HG03103 (cell line): ENCODE data around the gene CPLX3.

Experiments used
- ATAC-seq: cut with Tn5 transposase; IDR thresholded peaks from one replicate; pipeline ENCODE4 v1.9.1; 2021; ENCODE audit warnings: low read depth; ENCODE audit not compliant: unreplicated experiment

CPLX3 gene

DNA sequence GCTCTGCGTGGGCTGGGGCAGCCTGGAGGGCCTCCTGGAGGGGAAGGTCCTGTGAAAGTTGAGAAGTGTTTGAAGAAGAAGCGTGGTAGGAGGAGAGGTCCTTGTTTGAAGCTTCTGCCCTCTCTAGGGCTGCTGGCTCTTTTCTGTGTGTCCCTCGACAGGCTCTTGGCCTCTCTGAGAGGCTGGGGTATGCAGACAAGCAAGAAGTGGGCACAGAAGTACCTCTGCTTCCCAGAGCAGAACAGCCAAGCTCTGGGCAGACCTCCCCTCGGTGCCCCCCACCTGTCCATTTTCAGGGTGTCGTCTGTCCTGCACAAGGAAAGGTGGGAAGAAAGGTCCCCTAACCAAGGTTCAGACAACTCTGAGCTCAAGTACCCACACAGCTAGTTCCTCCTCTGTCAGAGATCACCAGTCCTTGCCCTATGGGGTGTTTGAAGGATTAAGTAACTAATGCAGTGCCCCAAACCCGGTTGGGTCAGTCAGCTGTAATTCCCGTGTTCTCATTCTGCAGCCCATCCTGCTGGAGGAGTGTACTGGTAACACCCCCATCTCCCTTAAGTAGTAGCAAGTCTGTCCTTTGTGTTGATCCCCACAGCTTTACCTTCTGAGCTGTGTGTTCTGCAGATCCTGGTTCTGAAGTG lies 38.3 kb upstream of the CPLX3 start:
- no peak for ATAC-seq

DNA sequence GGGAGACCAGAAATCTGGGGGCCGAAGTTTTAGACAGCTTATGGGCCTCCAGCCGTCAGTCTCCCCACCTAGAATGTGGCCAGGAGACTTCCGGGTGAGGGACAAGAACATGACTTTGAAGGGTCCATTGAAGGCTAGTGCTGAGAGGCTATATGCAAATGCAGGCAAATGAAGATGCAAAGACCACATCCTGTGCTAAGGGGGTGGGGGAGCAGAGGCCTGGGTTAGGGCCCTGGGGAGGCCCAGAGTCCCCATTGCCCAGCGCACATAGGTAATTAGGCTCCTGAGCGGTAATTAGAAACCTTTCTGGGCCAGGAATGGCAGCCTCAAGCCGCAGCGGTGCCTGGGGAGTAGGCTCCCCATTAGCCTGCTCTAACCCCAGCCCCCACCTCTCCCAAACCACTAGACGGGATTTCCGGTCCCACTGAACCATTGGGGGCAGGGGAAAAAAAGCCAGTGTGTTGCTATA lies 37.7 kb upstream of the CPLX3 start:
- no peak for ATAC-seq

DNA sequence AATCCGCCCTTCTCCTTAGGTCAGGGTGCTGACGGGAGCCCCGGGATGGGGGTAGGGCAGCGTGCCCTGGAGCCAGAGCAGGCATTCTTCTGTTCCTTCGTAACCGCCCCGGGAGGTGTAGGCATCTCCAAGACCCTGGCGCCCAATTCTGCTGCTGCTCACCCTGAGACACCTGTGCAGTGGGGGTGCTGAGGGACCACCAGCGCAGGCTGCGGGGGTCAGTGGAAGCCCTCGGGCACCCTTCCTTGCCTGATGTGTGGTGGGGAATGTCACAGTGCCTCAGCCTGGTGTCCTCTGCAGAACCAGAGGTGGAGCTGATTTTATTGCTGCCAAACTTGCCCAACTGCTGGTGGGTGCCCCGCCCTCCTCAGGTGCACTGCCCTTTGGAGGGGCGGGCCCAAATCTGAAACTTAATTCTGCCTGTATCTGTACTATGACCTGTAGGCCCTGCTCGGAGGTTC lies 37.2 kb upstream of the CPLX3 start:
- ATAC-seq: no peak

DNA sequence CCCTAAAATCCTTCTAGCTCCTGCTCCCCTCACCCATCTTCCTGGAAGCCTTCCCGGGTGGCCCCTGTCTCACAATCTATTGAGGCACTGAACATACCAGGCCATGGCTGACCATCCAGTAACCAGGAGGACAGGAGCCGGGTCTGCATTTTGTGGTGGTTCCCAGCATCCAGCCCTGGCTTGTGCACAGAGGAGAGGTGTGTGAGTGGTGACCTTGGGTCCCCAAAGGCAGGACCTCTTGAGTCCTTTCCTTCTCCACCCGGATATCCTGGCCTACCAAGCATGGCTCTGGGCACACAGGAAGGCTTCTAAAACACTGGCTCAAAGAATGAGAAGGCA lies 36.7 kb upstream of the CPLX3 start:
- ATAC-seq: no peak

DNA sequence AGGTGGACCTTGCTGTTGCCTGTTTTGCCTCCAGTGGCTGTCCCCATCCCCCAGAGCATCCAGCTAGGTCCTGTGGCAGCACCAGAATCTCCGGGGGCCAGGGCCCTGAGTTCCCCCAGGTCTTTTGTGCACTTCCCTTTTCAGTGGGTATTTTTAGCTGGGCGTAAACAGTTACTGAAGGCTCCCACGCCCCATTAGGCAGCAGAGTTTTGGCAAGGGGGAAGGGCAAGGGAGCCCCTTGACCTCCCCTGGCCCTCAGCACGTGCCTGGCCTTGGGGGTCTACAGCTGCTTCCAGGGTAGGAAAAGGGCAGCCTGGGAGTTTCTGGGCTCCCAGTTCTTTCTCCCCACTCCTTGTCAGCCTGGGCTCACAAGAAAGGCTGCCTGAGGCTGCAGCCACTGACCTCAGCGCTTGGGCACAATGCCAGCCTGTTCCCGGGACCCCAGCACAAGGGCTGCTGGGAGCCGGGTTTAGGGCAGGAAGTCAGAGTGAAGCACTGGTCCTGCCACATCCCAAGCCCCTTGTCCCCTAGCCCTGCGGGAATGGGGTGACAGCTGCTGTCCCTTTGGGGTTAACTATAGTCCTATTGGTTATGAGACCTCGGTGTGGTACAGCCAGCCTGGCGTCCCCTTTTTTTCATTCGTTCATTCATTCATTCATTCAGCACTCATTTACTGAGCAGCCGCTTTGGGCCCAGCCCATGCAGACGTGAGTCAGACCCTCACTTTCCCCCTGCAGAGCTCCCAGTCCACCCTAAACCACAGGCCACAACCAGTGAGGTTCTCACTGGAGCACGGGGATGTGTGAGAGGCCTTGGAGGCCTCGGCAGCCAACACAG lies 36.1 kb upstream of the CPLX3 start:
- no peak for ATAC-seq

DNA sequence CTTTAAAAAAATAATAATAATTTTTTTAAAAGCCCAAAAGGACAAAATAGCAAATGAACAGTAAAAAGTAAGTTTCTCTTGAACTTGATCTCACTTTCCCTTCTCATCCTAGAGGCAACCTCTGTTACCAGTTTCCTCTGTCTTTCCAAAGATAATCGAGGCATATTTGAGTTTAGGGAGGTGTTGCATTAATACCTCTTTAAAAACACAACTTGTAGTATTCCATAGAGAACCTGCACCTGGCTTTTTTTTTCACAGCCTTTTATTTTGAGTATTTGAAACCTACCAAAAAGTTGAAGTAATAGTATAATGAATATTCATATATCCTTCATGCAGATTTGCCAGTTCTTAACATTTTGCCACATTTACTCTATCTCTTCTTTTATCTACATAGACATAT lies 35.4 kb upstream of the CPLX3 start:
- no peak for ATAC-seq

DNA sequence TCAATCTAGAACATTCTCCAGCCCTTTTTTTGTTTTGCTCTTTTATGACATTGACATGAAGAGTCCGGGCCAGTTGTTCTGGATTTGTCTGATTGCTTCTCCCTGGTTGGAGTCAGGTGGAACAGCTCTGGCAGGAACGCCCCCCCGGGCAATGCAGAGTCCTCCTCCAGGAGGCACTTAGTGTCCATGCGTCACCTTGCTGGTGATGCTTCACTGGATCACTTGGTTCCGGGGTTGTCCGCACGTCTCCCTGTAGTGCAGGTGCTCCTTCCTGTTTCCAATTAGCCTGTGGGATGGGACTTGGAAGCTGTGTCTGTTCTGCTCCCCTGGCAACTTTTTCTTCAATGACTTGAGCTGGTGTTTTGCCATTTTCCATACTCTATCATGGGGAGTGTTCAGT lies 34.8 kb upstream of the CPLX3 start:
- ATAC-seq: no peak

DNA sequence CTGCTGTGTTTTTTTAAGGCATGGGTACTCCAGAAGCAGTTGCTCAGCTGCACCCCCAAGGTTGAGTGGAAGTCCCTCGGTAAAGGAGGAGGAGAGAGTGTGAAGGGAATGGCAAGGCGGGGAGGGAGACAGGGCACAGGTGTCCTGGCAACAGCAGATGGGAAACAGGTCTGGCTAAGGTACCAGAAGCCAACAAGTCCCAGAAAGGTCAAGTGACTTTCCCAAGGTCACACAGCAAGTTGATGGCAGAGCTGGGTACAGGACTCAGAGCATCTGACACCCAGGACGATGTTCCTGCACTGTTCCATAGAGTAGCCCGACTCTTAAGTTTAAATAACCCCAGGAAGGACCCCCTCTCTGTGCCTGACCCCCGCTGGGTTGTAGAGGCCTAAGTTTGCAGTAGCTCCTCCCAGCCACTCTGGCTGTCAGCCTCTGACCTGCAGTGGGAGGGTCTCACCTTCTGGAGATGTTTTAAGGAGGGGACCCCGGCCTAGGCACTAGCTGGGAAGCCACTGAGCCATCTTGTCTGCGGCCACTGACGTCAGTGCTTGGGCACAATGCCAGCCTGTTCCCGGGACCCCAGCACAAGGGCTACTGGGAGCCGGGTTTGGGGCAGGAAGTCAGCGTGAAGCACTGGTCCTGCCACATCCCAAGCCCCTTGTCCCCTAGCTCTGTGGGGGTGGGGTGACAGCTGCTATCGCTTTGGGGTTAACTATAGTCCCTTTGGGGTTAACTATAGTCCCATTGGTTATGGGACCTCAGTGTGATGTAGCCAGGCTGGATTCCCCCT lies 34.0 kb upstream of the CPLX3 start:
- no peak for ATAC-seq

DNA sequence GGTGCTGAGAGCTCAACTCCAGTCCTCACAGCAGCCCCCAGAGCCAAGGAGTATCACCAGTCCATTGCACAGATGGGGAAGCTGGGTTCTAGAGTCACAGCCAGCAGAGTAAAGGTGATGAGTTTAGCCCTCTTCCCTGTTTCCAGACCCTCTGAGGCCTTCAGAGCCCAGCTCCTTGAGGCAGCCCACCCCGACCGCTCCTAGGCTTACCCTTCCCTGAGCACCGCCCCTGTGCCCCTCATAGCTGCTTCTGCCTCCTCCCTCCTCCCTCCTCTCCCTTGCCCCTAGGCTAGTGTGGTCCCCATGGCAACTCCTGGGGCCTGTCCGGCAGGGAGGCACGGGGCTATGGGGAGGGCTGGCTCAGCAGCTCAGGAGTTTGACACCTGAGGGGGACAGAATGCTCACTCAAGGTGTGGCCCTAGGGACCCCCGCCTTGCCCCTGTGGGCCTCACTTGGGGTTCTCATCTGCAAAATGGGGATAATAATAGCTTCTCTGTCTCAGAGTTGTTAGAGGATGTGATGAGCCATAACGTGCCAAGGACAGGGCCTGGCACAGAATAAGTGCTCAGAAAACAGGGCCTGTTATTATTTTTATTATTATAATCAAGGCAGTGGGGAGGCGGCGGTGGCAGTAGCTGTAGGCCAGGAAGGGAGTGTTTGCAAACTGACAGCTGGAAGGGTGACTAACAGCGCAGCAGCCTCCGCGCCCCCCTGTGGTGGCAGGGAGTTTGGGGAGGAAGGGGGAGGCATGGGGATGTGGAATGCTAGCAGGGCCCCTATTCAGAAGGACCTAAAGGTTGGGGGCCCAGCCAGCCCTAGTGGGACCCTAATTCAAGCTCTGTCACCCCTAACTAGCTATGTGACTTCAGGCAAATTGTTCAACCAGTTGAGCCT lies 33.0 kb upstream of the CPLX3 start:
- no peak for ATAC-seq

DNA sequence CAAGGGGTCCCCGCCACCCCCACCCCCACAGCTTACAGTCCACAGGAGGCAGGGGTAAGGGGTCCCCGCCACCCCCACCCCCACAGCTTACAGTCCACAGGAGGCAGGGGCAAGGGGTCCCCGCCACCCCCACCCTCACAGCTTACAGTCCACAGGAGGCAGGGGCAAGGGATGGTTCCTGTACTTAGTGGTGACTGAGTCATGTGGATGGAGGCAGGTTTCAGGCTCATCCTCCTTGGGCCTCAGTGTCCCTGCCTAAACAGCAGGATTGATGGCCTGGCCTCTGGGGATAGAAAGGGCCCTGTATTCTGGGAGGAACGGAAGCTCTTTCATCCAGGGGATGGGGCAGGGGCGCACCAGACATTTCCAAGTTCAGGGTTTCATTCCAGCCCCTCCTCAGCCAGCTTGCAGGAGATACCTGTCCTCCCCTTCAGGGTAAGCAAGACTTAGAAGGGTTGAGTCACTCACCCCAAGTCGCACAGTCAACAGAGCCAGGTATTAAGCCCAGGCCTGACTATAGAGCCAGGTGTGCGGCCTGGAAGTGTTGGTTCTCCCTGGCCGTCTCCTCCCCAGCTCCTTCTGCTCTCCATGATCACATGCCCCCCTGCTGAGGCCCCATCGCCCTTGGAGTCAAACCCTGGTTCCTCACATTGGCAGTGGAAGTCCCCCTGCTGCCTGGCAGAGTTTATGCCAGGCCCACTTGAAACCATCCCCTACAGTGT lies 32.0 kb upstream of the CPLX3 start:
- no peak for ATAC-seq

DNA sequence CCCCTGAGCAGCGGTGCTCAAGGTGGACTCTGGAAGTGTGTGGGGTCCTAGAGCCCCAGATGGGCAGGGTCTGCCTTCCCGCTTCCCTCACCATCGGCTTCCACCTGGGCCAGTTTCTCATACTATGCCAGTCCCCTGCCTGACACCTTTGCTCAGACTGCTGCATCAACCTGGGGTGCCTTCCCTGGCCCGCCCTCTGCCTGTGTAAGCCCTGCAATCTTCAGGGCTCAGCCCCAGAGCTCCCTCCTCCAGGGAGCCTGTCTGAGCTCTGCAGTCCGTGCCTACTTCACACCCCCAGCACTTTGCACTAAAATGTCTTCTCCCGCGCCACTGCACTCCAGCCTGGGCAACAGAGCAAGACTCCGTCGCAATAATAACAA lies 31.5 kb upstream of the CPLX3 start:
- ATAC-seq: no peak

DNA sequence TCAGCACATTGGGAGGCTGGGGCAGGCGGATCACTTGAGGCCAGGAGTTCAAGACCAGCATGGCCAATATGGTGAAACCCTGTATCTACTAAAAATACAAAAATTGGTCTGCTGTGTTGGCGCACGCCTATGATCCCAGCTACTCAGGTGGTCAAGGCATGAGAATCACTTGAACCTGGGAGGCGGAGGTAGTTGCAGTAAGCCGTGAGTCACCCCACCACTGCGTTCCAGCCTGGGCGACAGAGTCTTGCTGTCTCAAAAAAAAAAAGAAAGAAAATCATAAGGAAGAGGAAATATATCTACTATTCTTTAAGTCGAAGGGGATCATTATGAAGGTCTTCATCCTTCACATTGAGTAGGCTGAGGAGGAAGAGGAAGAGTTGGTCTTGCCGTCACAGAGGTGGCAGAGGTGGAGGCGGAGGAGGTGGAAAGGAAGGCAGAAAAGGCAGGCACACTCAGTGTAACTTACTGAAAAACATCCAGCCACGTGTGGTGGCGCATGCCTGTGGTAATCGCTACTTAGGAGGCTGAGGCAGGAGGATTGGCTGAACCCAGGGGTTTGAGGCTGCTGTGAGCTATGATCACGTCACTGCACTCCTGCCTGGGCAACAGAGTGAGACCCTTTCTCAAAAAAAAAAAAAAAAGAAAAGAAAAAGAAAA lies 30.3 kb upstream of the CPLX3 start:
- no peak for ATAC-seq

DNA sequence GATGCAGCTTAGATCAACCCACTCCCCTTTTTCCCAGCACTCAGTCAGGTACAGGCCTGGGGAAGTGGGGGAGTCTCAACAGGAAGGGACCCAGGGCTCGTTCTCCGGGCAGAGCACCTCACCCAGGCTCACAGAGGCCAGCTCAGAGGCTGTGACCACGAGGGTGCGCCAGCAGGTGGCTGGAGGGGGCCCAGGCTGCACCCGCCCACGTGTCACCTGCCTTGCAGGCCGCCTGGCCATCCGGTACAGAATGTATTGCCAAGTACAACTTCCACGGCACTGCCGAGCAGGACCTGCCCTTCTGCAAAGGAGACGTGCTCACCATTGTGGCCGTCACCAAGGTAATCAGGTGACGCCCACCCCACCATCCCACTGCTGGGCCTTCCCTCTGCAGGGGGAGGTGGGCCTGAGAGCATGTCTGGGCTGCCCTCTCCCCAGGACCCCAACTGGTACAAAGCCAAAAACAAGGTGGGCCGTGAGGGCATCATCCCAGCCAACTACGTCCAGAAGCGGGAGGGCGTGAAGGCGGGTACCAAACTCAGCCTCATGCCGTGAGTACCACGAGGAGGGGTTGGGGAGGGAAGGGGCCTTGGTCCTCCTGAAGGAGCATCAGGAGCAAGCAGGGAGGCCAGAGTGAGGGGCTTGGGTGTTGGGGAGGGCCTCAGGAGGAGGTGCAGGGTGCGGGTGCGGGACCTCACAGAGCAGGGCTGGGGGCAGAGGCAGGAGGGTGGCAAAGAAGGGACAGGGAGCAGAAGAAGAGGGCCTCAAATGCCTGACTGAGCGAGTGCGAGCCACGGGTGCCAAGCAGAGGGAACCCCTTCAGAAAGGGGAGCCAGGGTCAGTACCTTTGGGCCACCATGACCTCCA lies 27.8 kb upstream of the CPLX3 start:
- ATAC-seq: no peak

DNA sequence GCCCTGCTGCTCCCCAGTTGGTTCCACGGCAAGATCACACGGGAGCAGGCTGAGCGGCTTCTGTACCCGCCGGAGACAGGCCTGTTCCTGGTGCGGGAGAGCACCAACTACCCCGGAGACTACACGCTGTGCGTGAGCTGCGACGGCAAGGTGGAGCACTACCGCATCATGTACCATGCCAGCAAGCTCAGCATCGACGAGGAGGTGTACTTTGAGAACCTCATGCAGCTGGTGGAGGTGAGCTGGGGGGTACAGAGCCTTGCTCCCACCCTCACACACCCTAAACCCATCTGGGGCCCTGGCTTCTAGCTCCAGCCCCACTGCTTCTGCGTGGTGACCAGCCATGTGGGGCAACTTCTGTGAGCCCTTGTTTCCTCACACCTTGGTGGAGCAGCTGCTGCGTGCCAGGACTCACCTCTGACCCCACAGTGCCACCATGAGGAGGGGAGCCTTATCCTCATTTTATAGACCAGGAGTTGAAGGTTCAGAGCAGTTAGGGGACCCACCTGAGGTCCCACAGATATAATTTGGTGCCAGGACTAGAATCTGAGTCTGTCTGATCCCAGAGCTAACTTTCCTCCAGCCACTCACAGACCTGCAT lies 27.1 kb upstream of the CPLX3 start:
- ATAC-seq: no peak

DNA sequence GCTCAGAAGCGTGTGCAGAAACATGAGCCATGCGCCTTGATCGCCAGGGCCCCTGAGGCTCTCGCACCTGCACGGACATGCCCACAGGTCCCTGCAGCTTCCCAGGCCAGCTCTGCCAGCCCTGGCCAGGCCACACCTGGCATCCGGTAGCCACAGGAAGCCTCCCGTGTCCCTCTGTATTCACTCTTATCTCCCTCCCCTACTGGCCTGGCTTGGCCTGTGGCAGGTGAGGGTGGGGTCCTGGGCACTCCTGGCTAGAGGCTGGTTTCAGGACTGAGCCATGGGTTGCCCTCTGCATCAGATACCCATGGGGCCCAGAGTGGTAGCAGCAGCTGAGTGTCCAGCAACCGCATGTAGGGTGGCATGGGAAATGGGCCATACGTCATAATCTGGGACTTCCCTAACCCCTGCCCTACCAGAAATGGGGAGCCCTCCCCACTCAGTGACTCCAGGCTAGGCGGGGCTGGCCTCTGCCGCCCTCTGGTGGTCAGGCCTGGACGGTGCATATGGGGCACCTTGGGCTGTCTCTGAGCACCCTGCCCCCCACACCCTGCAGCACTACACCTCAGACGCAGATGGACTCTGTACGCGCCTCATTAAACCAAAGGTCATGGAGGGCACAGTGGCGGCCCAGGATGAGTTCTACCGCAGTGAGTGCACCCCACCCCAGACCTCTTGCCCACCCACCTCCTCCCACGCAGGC lies 26.4 kb upstream of the CPLX3 start:
- ATAC-seq: no peak

DNA sequence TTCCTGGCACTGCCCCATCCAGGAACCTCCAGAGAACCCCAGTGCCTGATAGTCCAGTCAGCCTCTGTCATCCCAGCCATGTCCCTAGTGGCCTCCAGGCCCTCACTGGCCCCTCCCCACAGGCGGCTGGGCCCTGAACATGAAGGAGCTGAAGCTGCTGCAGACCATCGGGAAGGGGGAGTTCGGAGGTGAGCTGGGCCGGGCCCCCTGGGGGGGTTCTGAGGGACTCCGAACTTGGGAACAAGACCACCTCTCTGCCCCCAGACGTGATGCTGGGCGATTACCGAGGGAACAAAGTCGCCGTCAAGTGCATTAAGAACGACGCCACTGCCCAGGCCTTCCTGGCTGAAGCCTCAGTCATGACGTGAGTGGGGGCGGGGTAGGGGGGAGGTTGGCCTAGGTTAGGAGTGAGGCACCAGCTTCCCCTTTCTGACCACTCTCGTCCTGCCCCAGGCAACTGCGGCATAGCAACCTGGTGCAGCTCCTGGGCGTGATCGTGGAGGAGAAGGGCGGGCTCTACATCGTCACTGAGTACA lies 25.8 kb upstream of the CPLX3 start:
- ATAC-seq: no peak

DNA sequence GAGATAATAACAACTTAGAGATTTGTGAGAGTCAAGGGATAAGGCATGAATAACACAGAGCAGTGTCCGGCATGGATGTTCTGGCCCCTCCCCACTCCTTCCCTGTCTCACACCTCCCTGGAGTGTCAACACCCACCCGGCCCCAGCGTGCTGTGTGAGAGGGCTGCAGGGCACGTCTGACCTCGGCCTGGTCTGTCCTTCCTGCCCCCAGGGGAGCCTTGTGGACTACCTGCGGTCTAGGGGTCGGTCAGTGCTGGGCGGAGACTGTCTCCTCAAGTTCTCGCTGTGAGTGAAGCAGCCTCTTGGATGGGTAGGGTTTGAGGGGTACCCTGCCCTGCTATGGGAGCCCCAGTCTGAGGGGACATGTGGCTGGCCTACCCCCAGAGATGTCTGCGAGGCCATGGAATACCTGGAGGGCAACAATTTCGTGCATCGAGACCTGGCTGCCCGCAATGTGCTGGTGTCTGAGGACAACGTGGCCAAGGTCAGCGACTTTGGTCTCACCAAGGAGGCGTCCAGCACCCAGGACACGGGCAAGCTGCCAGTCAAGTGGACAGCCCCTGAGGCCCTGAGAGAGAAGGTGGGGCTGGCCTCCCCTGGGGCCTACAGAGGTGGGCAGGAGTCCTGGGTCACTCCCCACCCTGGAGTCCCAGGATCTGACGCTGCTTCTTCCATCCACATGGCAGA lies 25.0 kb upstream of the CPLX3 start:
- ATAC-seq: no peak
